ENCODE data around the gene RBM15B. TPM values are rescaled to one million over a fixed set of nuclear protein-coding genes. Genes with fewer than 3 reads are reported as not detected.
"Not testable (repeated sequence)": the region's sequence is repeated elsewhere in the genome, so short reads cannot be mapped to it uniquely, and the experiment has no call there.

RBM15B gene
- polyA plus RNA-seq, 2 donors = 7.9 to 16.2 TPM

- 0% methylated on average over 29 of the region's 29 CpGs for WGBS, 2 donors
- peak overlapping the region; percentile 80 to 94 for H3K4me3 ChIP-seq (ENCODE audit: low read depth in 1 of 2, low read length in 2 of 2)
- peaks cover 0 to 3% of the 10 kb centered on the region in 2 donors for H3K36me3 ChIP-seq (ENCODE audit: control insufficient read depth in 2 of 2, insufficient read depth in 2 of 2, low read length in 1 of 2)
- peak overlapping the region; percentile 94 to 98 for H3K27ac ChIP-seq (ENCODE audit: low read depth in 2 of 2, low read length in 1 of 2)
- no peaks in the 10 kb centered on the region for H3K27me3 ChIP-seq (ENCODE audit: control insufficient read depth in 1 of 2, insufficient read depth in 2 of 2, low read length in 2 of 2)
- H3K4me1 ChIP-seq (ENCODE audit: control insufficient read depth in 2 of 2, insufficient read depth in 2 of 2, low read length in 1 of 2) = peaks cover 0 to 8% of the 10 kb centered on the region in 2 donors
- H3K9me3 ChIP-seq (ENCODE audit: control insufficient read depth in 2 of 2, insufficient read depth in 1 of 2, low read depth in 1 of 2, low read length in 1 of 2) = no peaks in the 10 kb centered on the region
Observed at GRCh38 chr3:51384055-51384725, 6.9 kb upstream of the RBM15B start.

GRCh38 chr3:51384726-51385473 is 6.2 kb upstream of the RBM15B start, which contains the start of gene MANF:
TSS of gene MANF (plus strand) at chr3:51385291. CDS start at chr3:51385343, 52 bp downstream.
- Histone ChIP-seq H3K36me3 (ENCODE audit: control insufficient read depth in 2 of 2, insufficient read depth in 2 of 2, low read length in 1 of 2) (peaks cover 0 to 3% of the 10 kb centered on the region in 2 donors), H3K4me3 (ENCODE audit: low read depth in 1 of 2, low read length in 2 of 2) (peak within 1 kb of the TSS; percentile 80 to 94), H3K27ac (ENCODE audit: low read depth in 2 of 2, low read length in 1 of 2) (peak within 1 kb of the TSS; percentile 95 to 98), H3K9me3 (ENCODE audit: control insufficient read depth in 2 of 2, insufficient read depth in 1 of 2, low read depth in 1 of 2, low read length in 1 of 2) (no peaks in the 10 kb centered on the region), H3K27me3 (ENCODE audit: control insufficient read depth in 1 of 2, insufficient read depth in 2 of 2, low read length in 2 of 2) (no peaks in the 10 kb centered on the region), H3K4me1 (ENCODE audit: control insufficient read depth in 2 of 2, insufficient read depth in 2 of 2, low read length in 1 of 2) (peaks cover 0 to 8% of the 10 kb centered on the region in 2 donors)
- 0% methylated on average over 44 to 65 of the region's 65 CpGs for WGBS, 2 donors

DNA sequence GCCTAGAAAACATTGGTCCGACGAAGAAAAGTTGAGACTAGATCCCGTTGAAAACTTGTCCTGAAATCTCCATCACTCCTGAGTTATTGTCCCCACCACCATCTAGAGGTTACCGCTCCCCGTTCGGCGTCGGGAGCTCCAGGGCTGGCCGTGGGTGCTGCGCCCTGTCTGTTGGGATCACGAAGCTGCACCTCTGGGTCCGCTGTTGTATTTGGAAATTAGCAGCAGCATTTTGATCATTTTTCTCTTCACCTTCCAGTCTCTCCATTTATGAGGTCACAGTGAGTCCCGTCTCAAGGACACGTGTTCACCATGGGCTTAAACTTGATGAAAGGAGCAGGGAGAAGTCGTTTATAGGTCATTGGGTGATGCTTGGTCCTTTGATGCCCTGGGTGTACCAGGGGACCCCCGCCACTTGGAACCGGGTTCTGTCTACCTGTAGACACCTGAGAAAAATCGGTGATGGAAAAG is 5.4 kb upstream of the RBM15B start:
- Histone ChIP-seq H3K9me3 (ENCODE audit: control insufficient read depth in 2 of 2, insufficient read depth in 1 of 2, low read depth in 1 of 2, low read length in 1 of 2) (no peaks in the 10 kb centered on the region), H3K4me1 (ENCODE audit: control insufficient read depth in 2 of 2, insufficient read depth in 2 of 2, low read length in 1 of 2) (peaks cover 7 to 14% of the 10 kb centered on the region in 2 donors), H3K36me3 (ENCODE audit: control insufficient read depth in 2 of 2, insufficient read depth in 2 of 2, low read length in 1 of 2) (peaks cover 0 to 3% of the 10 kb centered on the region in 2 donors), H3K4me3 (ENCODE audit: low read depth in 1 of 2, low read length in 2 of 2) (peak overlapping the region; percentile 77 to 80), H3K27me3 (ENCODE audit: control insufficient read depth in 1 of 2, insufficient read depth in 2 of 2, low read length in 2 of 2) (no peaks in the 10 kb centered on the region), H3K27ac (ENCODE audit: low read depth in 2 of 2, low read length in 1 of 2) (peak overlapping the region; percentile 84 to 95)
- WGBS, 2 donors = 2 to 3% methylated on average over 18 of the region's 18 CpGs

DNA sequence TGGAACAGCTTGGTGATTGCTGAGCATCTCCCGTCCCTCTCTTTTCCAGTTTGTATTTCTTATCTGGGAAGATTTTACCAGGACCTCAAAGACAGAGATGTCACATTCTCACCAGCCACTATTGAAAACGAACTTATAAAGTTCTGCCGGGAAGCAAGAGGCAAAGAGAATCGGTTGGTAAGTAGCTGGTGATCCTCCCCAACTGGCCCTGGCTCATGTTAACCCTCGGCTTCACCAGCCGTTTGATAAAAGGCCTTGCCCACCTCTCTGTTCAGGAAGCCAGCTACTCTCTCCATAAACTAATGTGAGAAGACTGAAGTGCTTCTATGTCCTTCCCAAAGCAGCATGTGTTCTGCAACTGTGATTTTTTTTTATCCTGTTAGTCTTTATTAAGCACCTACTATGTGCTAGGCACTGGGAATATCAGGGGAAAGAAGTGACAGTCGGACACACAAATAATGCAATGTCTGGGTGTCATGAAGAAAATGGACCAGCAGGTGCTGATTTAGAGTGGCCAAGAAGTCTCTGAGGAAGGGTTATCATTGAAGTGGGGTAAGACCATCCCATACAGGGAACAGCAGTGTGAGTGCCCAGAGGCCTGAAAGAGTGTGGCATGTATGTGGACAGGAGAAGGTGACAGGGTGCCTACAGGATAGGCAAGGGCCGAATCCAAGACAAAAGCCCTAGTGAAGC is 4.8 kb upstream of the RBM15B start:
- Histone ChIP-seq H3K4me3 (ENCODE audit: low read depth in 1 of 2, low read length in 2 of 2) (peak overlapping the region; percentile 77 to 80), H3K27me3 (ENCODE audit: control insufficient read depth in 1 of 2, insufficient read depth in 2 of 2, low read length in 2 of 2) (no peaks in the 10 kb centered on the region), H3K27ac (ENCODE audit: low read depth in 2 of 2, low read length in 1 of 2) (peak overlapping the region; percentile 0 to 79), H3K9me3 (ENCODE audit: control insufficient read depth in 2 of 2, insufficient read depth in 1 of 2, low read depth in 1 of 2, low read length in 1 of 2) (no peaks in the 10 kb centered on the region), H3K36me3 (ENCODE audit: control insufficient read depth in 2 of 2, insufficient read depth in 2 of 2, low read length in 1 of 2) (peaks cover 0 to 3% of the 10 kb centered on the region in 2 donors), H3K4me1 (ENCODE audit: control insufficient read depth in 2 of 2, insufficient read depth in 2 of 2, low read length in 1 of 2) (peaks cover 8 to 16% of the 10 kb centered on the region in 2 donors)
- 28% methylated on average over 8 of the region's 8 CpGs for WGBS, 2 donors

GRCh38 chr3:51386852-51387229 is 4.2 kb upstream of the RBM15B start:
- Histone ChIP-seq H3K27ac (ENCODE audit: low read depth in 2 of 2, low read length in 1 of 2) (peak overlapping the region; percentile 0 to 76), H3K4me3 (ENCODE audit: low read depth in 1 of 2, low read length in 2 of 2) (peak overlapping the region in 1 of 2 donors; percentile 80), H3K4me1 (ENCODE audit: control insufficient read depth in 2 of 2, insufficient read depth in 2 of 2, low read length in 1 of 2) (peaks cover 8 to 16% of the 10 kb centered on the region in 2 donors), H3K27me3 (ENCODE audit: control insufficient read depth in 1 of 2, insufficient read depth in 2 of 2, low read length in 2 of 2) (no peaks in the 10 kb centered on the region), H3K36me3 (ENCODE audit: control insufficient read depth in 2 of 2, insufficient read depth in 2 of 2, low read length in 1 of 2) (peaks cover 0 to 3% of the 10 kb centered on the region in 2 donors), H3K9me3 (ENCODE audit: control insufficient read depth in 2 of 2, insufficient read depth in 1 of 2, low read depth in 1 of 2, low read length in 1 of 2) (no peaks in the 10 kb centered on the region)
- WGBS, 2 donors = 76 to 83% methylated on average over 5 of the region's 5 CpGs

DNA sequence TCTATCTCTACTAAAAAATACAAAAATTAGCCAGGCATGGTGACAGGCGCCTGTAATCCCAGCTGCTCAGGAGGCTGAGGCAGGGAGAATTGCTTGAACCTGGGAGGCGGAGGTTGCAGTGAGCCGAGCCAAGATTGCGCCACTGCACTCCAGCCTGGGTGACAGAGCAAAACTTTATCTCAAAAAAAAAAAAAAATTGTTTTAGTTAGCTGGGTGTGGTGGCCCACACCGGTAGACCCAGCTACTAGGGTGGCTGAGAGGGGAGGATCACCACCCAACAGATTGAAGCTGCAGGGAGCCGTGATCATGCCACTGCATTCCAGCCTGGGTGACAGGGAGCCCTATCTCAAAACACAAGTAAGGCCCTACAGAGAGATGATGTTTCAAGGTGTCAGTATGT is 3.8 kb upstream of the RBM15B start:
- not testable (repeated sequence) for H3K27me3 ChIP-seq (ENCODE audit: control insufficient read depth in 1 of 2, insufficient read depth in 2 of 2, low read length in 2 of 2); H3K4me3 ChIP-seq (ENCODE audit: low read depth in 1 of 2, low read length in 2 of 2); H3K9me3 ChIP-seq (ENCODE audit: control insufficient read depth in 2 of 2, insufficient read depth in 1 of 2, low read depth in 1 of 2, low read length in 1 of 2); H3K36me3 ChIP-seq (ENCODE audit: control insufficient read depth in 2 of 2, insufficient read depth in 2 of 2, low read length in 1 of 2)
- peak overlapping the region; percentile 74 to 83 for H3K27ac ChIP-seq (ENCODE audit: low read depth in 2 of 2, low read length in 1 of 2)
- H3K4me1 ChIP-seq (ENCODE audit: control insufficient read depth in 2 of 2, insufficient read depth in 2 of 2, low read length in 1 of 2) = peaks cover 11 to 20% of the 10 kb centered on the region in 2 donors
- WGBS, 2 donors = 62 to 68% methylated on average over 6 of the region's 6 CpGs

DNA sequence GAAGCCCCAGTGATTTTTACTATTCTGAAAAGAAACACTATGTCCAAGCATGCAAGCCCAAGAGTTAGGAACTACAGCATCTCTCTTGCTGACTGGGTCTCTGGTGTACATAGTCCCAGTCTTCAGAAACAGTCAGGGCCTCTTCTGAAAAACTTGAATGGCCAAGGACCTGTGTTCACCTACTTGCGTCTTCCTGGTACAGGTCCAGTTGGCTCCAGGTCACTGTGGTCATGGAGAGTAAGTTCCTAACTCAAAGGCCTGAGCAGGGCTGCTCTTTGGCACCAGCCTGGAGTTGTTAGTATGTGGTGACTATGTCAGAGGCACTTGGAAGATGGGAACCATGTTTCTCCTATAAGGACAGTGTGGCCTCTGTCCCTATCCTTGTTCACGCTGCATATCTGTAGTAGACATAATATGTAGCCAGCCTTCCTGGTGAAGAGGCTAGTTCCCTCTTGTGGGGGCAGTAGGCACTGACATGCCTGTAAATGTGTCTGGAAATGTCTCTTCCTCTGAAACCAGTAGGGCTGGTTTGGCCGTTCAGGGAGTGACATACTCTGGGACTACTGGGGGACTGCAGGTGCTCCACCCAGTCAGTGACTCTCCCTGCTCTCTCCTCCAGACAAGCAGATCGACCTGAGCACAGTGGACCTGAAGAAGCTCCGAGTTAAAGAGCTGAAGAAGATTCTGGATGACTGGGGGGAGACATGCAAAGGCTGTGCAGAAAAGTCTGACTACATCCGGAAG is 2.6 kb upstream of the RBM15B start:
- peak overlapping the region in 1 of 2 donors; percentile 2 for H3K4me3 ChIP-seq (ENCODE audit: low read depth in 1 of 2, low read length in 2 of 2)
- H3K27ac ChIP-seq (ENCODE audit: low read depth in 2 of 2, low read length in 1 of 2) = peak overlapping the region; percentile 74 to 83
- peaks cover 16 to 29% of the 10 kb centered on the region in 2 donors for H3K4me1 ChIP-seq (ENCODE audit: control insufficient read depth in 2 of 2, insufficient read depth in 2 of 2, low read length in 1 of 2)
- H3K36me3 ChIP-seq (ENCODE audit: control insufficient read depth in 2 of 2, insufficient read depth in 2 of 2, low read length in 1 of 2) = peaks cover 0 to 14% of the 10 kb centered on the region in 2 donors
- H3K9me3 ChIP-seq (ENCODE audit: control insufficient read depth in 2 of 2, insufficient read depth in 1 of 2, low read depth in 1 of 2, low read length in 1 of 2) = no peaks in the 10 kb centered on the region
- H3K27me3 ChIP-seq (ENCODE audit: control insufficient read depth in 1 of 2, insufficient read depth in 2 of 2, low read length in 2 of 2) = no peaks in the 10 kb centered on the region
- 41 to 49% methylated on average over 6 of the region's 6 CpGs for WGBS, 2 donors

DNA sequence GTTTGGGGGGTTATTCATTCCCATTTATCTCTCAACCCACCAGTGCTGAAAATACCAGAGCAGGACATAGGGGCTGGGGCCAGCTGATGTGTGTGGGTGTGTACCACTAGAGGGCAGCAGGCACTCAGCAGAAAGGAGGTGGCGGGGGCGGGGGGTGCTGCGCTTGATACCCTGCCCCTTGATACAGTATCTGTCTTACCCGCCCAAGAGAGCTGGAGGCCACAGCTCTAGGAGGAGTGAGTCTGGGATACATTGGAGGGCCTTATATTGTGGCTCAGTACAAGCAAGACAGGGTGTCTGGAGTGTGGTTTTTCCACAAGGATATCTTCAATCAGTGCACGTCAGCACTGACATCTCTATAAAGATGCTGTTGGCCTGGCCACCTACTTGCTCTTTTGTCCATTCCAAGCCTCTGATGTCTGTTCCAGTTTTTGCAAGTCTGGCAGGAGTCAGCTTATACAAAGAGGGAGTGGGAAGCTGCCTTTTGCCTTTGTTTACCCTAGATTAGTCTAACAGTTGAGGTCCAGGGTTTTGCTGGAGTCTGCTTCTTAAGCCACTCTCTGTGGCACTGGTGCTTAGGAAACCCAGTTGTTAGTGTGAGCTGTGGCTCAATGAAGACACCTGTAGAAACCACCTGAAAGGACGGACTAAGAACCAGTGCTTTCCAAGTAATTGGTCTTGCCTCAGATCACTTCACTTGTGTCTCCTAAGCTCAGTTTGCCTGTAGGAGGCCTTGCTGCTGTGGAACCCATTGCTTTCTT is 1.5 kb upstream of the RBM15B start:
- Histone ChIP-seq H3K9me3 (ENCODE audit: control insufficient read depth in 2 of 2, insufficient read depth in 1 of 2, low read depth in 1 of 2, low read length in 1 of 2) (no peaks in the 10 kb centered on the region), H3K36me3 (ENCODE audit: control insufficient read depth in 2 of 2, insufficient read depth in 2 of 2, low read length in 1 of 2) (peaks cover 0 to 23% of the 10 kb centered on the region in 2 donors), H3K27ac (ENCODE audit: low read depth in 2 of 2, low read length in 1 of 2) (peak overlapping the region in 1 of 2 donors; percentile 67), H3K27me3 (ENCODE audit: control insufficient read depth in 1 of 2, insufficient read depth in 2 of 2, low read length in 2 of 2) (no peaks in the 10 kb centered on the region), H3K4me3 (ENCODE audit: low read depth in 1 of 2, low read length in 2 of 2) (no peak overlapping the region), H3K4me1 (ENCODE audit: control insufficient read depth in 2 of 2, insufficient read depth in 2 of 2, low read length in 1 of 2) (peaks cover 19 to 29% of the 10 kb centered on the region in 2 donors)
- 51 to 65% methylated on average over 6 of the region's 6 CpGs for WGBS, 2 donors

Measured in esophagus (tissue), 2 donors.